Measurements from ENCODE around the gene EFCAB7. TPM values are rescaled to one million over a fixed set of nuclear protein-coding genes. Genes with fewer than 3 reads are reported as not detected.

The EFCAB7 gene
- total and polyA plus RNA-seq, 2 of the 13 experiments (the other 11 are each of a cell fraction or from before 2014, with no cell fraction given) = 1.7 to 5.4 TPM

DNA sequence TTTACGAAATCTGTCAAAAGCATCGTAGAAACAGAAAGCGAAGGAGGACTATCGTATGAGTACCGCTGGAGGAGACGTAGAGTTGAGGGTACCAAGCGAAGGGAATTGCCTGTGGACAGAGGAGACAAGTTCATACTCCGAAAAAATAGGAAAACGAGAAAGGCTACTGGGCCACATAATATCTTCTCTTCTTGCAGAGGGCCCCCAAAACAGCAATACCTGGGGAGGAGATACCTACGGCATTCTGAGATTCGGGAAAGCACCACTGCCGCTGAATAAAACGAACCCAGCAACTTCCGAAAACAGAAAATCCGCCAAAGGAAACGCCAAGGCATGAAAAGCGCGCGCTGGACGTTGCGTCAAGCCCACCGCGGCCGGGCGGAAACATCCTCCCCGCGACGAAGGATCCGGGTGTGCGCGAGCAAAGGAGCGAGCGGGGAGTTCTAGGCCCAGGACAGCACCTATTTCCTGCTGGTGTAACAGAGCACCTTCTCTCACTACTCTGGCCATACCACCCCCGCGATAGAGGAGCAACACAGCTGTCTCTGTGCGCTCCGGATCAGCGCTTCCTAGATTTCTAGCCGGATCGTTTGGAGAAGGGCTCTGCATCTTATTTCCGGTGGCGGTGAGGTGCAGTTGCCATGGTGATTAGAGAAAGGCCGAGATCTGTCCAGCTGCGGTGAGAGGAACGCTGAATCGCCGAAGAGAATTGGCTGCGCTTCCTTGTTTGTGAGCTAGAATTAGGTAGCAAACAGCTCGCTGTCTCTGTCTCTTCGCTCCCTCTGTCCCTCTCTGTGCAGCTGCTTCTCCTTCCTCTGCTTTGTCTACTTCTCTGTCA lies at the start of gene EFCAB7, which contains the start of gene ITGB3BP (continued):
- TF ChIP-seq ZNF232 (CRISPR knock-in tag; IDR thresholded peaks at IDR 0.05; ENCODE audit: borderline replicate concordance) (peak; percentile 85; the same call in 1 of the 2 replicates), ZNF780A (CRISPR knock-in tag; IDR thresholded peaks at IDR 0.05) (no peak), ZBTB38 (CRISPR knock-in tag; IDR thresholded peaks at IDR 0.05) (no peak), IRX3 (CRISPR knock-in tag; IDR thresholded peaks at IDR 0.05; ENCODE audit: borderline replicate concordance, low read depth) (no peak; the same call in 1 of the 2 replicates), PCBP2 (optimal IDR thresholded peaks at IDR 0.05; ENCODE audit: low read depth, low read length, poor library complexity, severe bottlenecking) (no peak), FOXK2 (IDR thresholded peaks at IDR 0.05) (peak; percentile 51; the same call in 1 of the 2 replicates), ZBTB20 (CRISPR knock-in tag; IDR thresholded peaks at IDR 0.05; ENCODE audit: borderline replicate concordance, low read depth) (peak; percentile 76), ZC3H13 (CRISPR knock-in tag; IDR thresholded peaks at IDR 0.05) (peak; percentile 49; the same call in 1 of the 2 replicates), IRF2 (CRISPR knock-in tag; IDR thresholded peaks at IDR 0.05) (peak; percentile 97), ATF7-NPFF (CRISPR knock-in tag; IDR thresholded peaks at IDR 0.05; ENCODE audit: low read depth) (peak; percentile 80), ZNF747 (CRISPR knock-in tag; IDR thresholded peaks at IDR 0.05; ENCODE audit: borderline replicate concordance) (peak; percentile 90), ZNF34 (CRISPR knock-in tag; IDR thresholded peaks at IDR 0.05; ENCODE audit: borderline replicate concordance) (peak; percentile 92), ZNF441 (CRISPR knock-in tag; IDR thresholded peaks at IDR 0.05; ENCODE audit: borderline replicate concordance) (peak; percentile 66), FIP1L1 (IDR thresholded peaks at IDR 0.05; ENCODE audit: borderline replicate concordance, insufficient read depth, low read depth, low read length) (0 out of 2 replicates have a peak, but pooled peaks have one; percentile 73), RBM39 (IDR thresholded peaks at IDR 0.05; ENCODE audit: low read depth, low read length, poor library complexity, severe bottlenecking) (peak; percentile 82), HES4 (CRISPR knock-in tag; IDR thresholded peaks at IDR 0.05; ENCODE audit: borderline replicate concordance) (peak; percentile 64; the same call in 1 of the 2 replicates), ZNF672 (CRISPR knock-in tag; IDR thresholded peaks at IDR 0.05) (no peak), MXI1 (IDR thresholded peaks at IDR 0.05; ENCODE audit: borderline replicate concordance, low read depth, low read length) (peak; percentile 89; the same call in 2 of the 3 replicates), GABPB1 (CRISPR knock-in tag; IDR thresholded peaks at IDR 0.05) (peak; percentile 99), TGIF2 (CRISPR knock-in tag; IDR thresholded peaks at IDR 0.05) (peak; percentile 81), MTA1 (CRISPR knock-in tag; IDR thresholded peaks at IDR 0.05; ENCODE audit: borderline replicate concordance) (peak; percentile 83; the same call in 1 of the 2 replicates), TBX3 (IDR thresholded peaks at IDR 0.05; ENCODE audit: borderline replicate concordance) (no peak; the same call in 1 of the 2 replicates)
- TF ChIP-seq, protein P1, sequence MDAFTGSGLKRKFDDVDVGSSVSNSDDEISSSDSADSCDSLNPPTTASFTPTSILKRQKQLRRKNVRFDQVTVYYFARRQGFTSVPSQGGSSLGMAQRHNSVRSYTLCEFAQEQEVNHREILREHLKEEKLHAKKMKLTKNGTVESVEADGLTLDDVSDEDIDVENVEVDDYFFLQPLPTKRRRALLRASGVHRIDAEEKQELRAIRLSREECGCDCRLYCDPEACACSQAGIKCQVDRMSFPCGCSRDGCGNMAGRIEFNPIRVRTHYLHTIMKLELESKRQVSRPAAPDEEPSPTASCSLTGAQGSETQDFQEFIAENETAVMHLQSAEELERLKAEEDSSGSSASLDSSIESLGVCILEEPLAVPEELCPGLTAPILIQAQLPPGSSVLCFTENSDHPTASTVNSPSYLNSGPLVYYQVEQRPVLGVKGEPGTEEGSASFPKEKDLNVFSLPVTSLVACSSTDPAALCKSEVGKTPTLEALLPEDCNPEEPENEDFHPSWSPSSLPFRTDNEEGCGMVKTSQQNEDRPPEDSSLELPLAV (CRISPR knock-in tag; conservative IDR thresholded peaks at IDR 0.05; ENCODE audit: low read depth) = no peak
- TF ChIP-seq, protein P2, sequence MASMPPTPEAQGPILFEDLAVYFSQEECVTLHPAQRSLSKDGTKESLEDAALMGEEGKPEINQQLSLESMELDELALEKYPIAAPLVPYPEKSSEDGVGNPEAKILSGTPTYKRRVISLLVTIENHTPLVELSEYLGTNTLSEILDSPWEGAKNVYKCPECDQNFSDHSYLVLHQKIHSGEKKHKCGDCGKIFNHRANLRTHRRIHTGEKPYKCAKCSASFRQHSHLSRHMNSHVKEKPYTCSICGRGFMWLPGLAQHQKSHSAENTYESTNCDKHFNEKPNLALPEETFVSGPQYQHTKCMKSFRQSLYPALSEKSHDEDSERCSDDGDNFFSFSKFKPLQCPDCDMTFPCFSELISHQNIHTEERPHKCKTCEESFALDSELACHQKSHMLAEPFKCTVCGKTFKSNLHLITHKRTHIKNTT (CRISPR knock-in tag; IDR thresholded peaks at IDR 0.05) = no peak
- TF ChIP-seq, protein P3, sequence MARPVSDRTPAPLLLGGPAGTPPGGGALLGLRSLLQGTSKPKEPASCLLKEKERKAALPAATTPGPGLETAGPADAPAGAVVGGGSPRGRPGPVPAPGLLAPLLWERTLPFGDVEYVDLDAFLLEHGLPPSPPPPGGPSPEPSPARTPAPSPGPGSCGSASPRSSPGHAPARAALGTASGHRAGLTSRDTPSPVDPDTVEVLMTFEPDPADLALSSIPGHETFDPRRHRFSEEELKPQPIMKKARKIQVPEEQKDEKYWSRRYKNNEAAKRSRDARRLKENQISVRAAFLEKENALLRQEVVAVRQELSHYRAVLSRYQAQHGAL (CRISPR knock-in tag; IDR thresholded peaks at IDR 0.05; ENCODE audit: not compliant biosample characterization) = peak; percentile 32
- TF ChIP-seq, protein P4, sequence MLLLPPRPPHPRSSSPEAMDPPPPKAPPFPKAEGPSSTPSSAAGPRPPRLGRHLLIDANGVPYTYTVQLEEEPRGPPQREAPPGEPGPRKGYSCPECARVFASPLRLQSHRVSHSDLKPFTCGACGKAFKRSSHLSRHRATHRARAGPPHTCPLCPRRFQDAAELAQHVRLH (CRISPR knock-in tag; IDR thresholded peaks at IDR 0.05; ENCODE audit: borderline replicate concordance, low read depth) = peak; percentile 95; the same call in 1 of the 2 replicates
